WTC11 (cell line): ENCODE measurements around the gene CACNA2D4. TPM values are rescaled to one million over a fixed set of nuclear protein-coding genes. Genes with fewer than 3 reads are reported as not detected.

ENCODE experiments used
- ATAC-seq: fragments of 200-7000 bp; cut with Tn5 transposase; 2 replicates; pipeline ENCODE4 v1.10.0; 2021; ENCODE audit warnings: mild to moderate bottlenecking, moderate library complexity
- CTCF ChIA-PET: fragments of 300-600 bp; sonication (Branson Sonifier 250); formaldehyde crosslinking; loops from one replicate; lab custom pipeline; 2021; ENCODE audit warnings: antibody characterized with exemption; lab: Charles Lee
- POLR2A ChIA-PET: fragments of 350-600 bp; sonication (Branson Sonifier 250); formaldehyde crosslinking; loops from one replicate; lab custom pipeline; 2021; ENCODE audit warnings: antibody characterized with exemption; lab: Charles Lee
- DNase-seq: peaks from one replicate; pipeline ENCODE4 v3.0.0; 2021; ENCODE audit warnings: low spot score
- H3K27ac Mint-ChIP-seq: 2 replicates; pipeline ENCODE4 v1.8.0; 2021; ENCODE audit warnings: mixed read lengths
- H3K27me3 Mint-ChIP-seq: 2 replicates; pipeline ENCODE4 v1.8.0; 2021; ENCODE audit warnings: low read depth, mild to moderate bottlenecking, moderate library complexity, mixed read lengths
- H3K36me3 Mint-ChIP-seq: 2 replicates; pipeline ENCODE4 v1.8.0; 2021; ENCODE audit warnings: mixed read lengths
- H3K4me1 Mint-ChIP-seq: 2 replicates; pipeline ENCODE4 v1.8.0; 2022; ENCODE audit warnings: mixed read lengths
- H3K4me3 Mint-ChIP-seq: 2 replicates; pipeline ENCODE4 v1.8.0; 2021; ENCODE audit warnings: mild to moderate bottlenecking, moderate library complexity, mixed read lengths
- H3K9me3 Mint-ChIP-seq: 2 replicates; pipeline ENCODE4 v1.8.0; 2021; ENCODE audit warnings: mixed read lengths
- ELF4 ChIP-seq: sonication (generic); formaldehyde crosslinking; IDR thresholded peaks from 2 replicates; pipeline ENCODE4 v1.8.1; 2022; ENCODE audit warnings: low read depth, mild to moderate bottlenecking, moderate library complexity, missing genetic modification reagents
- EMX1 ChIP-seq: fragments of 250-450 bp; sonication (Bioruptor Pico); IDR thresholded peaks from 2 replicates; pipeline ENCODE4 v1.8.0; 2021; ENCODE audit warnings: mild to moderate bottlenecking
- FOXJ3 ChIP-seq: sonication (generic); formaldehyde crosslinking; IDR thresholded peaks from 2 replicates; pipeline ENCODE4 v1.9.0; 2021; ENCODE audit warnings: missing genetic modification reagents, mild to moderate bottlenecking, borderline replicate concordance
- FOXP1 ChIP-seq: sonication (generic); formaldehyde crosslinking; IDR thresholded peaks from 2 replicates; pipeline ENCODE4 v1.8.0; 2022; ENCODE audit warnings: missing genetic modification reagents, mild to moderate bottlenecking, moderate library complexity, borderline replicate concordance
- GRHL2 ChIP-seq: fragments of 250-450 bp; sonication (Bioruptor Pico); IDR thresholded peaks from 2 replicates; pipeline ENCODE4 v1.8.0; 2022; ENCODE audit warnings: mild to moderate bottlenecking, moderate library complexity; ENCODE audit not compliant: insufficient replicate concordance, severe bottlenecking
- IRF2 ChIP-seq: sonication (generic); formaldehyde crosslinking; IDR thresholded peaks from 2 replicates; pipeline ENCODE4 v1.8.0; 2022; ENCODE audit warnings: low read depth, missing genetic modification reagents, borderline replicate concordance
- MXD4 ChIP-seq: fragments of 250-450 bp; sonication (Bioruptor Pico); IDR thresholded peaks from 2 replicates; pipeline ENCODE4 v1.8.0; 2021; ENCODE audit warnings: mild to moderate bottlenecking, moderate library complexity, borderline replicate concordance
- NFE2L1 ChIP-seq: sonication (generic); formaldehyde crosslinking; IDR thresholded peaks from 2 replicates; pipeline ENCODE4 v1.8.1; 2023; ENCODE audit warnings: missing genetic modification reagents
- NR3C1 ChIP-seq: sonication (generic); formaldehyde crosslinking; conservative IDR thresholded peaks from 2 replicates; pipeline ENCODE4 v1.8.1; 2023; ENCODE audit warnings: low read depth, mild to moderate bottlenecking, missing genetic modification reagents
- OVOL2 ChIP-seq: fragments of 250-450 bp; sonication (Bioruptor Pico); IDR thresholded peaks from 2 replicates; pipeline ENCODE4 v1.9.0; 2021; ENCODE audit warnings: mild to moderate bottlenecking, borderline replicate concordance
- PRDM15 ChIP-seq: sonication (generic); formaldehyde crosslinking; IDR thresholded peaks from 2 replicates; pipeline ENCODE4 v1.8.0; 2022; ENCODE audit warnings: missing genetic modification reagents
- PRRX2 ChIP-seq: fragments of 250-450 bp; sonication (Bioruptor Pico); IDR thresholded peaks from 2 replicates; pipeline ENCODE4 v1.8.0; 2021; ENCODE audit warnings: mild to moderate bottlenecking
- STAT6 ChIP-seq: sonication (generic); formaldehyde crosslinking; conservative IDR thresholded peaks from 2 replicates; pipeline ENCODE4 v1.8.1; 2023; ENCODE audit warnings: mild to moderate bottlenecking, low read depth, missing genetic modification reagents, moderate library complexity
- ZNF138 ChIP-seq: sonication (generic); formaldehyde crosslinking; conservative IDR thresholded peaks from 2 replicates; pipeline ENCODE4 v1.8.1; 2022; ENCODE audit warnings: mild to moderate bottlenecking, moderate library complexity, missing genetic modification reagents
- total RNA-seq: library from RNA; stranded (reverse); gene quantifications from 3 replicates; pipeline ENCODE4 v1.2.3, GENCODE V29; 2021
- TF ChIP-seq, protein P1 (sequence below): sonication (generic); formaldehyde crosslinking; IDR thresholded peaks from 2 replicates; pipeline ENCODE4 v1.8.1; 2023; ENCODE audit warnings: mild to moderate bottlenecking, missing genetic modification reagents
- TF ChIP-seq, protein P2 (sequence below): fragments of 250-450 bp; sonication (Bioruptor Pico); conservative IDR thresholded peaks from 2 replicates; pipeline ENCODE4 v1.9.0; 2021; ENCODE audit warnings: mild to moderate bottlenecking

Gene CACNA2D4
- total RNA-seq, 1 experiment from 2014 or later = 0.04 TPM

GRCh38 chr12:1858456-1858855, 60.0 kb downstream of the CACNA2D4 start:
- H3K9me3 Mint-ChIP-seq = peaks cover 35% of the 10 kb centered on the region
- CTCF ChIA-PET = interaction anchor here (0.8 kb wide), 1 partner anchor 82 kb away, joined by 3 read pairs; no protein-coding TSS in a partner anchor
- TF ChIP-seq IRF2 (CRISPR knock-in tag) = no peak
- no peak for TF ChIP-seq EMX1 (CRISPR knock-in tag)
- no peak for TF ChIP-seq OVOL2 (CRISPR knock-in tag)
- no peak for TF ChIP-seq MXD4 (CRISPR knock-in tag)
- no peak for TF ChIP-seq FOXJ3 (CRISPR knock-in tag)
- TF ChIP-seq GRHL2 (CRISPR knock-in tag) = no peak
- TF ChIP-seq, protein P1, sequence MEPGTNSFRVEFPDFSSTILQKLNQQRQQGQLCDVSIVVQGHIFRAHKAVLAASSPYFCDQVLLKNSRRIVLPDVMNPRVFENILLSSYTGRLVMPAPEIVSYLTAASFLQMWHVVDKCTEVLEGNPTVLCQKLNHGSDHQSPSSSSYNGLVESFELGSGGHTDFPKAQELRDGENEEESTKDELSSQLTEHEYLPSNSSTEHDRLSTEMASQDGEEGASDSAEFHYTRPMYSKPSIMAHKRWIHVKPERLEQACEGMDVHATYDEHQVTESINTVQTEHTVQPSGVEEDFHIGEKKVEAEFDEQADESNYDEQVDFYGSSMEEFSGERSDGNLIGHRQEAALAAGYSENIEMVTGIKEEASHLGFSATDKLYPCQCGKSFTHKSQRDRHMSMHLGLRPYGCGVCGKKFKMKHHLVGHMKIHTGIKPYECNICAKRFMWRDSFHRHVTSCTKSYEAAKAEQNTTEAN (CRISPR knock-in tag) = no peak
- TF ChIP-seq, protein P2, sequence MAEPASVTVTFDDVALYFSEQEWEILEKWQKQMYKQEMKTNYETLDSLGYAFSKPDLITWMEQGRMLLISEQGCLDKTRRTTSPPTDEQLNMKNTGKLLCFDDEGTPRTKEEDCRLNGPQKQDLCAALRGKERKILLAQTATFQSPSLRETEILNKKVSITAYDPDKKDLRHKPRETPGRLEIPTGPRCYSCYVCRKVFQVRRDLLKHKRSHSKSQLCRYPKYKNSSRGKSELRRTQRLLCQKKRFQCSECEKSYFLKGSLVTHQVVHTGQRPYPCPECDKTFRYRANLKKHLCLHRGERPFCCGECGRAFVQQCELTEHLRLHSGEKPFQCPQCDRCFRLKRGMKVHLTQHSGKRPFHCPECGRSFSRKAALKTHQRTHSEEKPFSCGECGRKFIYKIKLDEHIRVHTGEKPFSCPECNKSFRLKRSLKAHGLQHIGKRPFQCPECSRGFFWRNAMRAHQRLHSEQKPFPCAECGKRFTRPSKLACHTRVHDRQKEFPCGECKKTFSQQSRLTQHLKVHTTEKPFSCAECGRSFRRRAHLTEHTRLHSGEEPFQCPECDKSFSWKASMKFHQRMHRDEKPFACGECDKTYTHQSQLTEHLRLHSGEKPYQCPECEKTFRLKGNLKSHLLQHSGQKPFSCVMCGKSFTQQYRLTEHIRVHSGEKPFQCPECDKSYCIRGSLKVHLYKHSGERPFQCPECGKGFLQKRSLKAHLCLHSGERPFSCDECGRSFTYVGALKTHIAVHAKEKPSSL = no peak
- TF ChIP-seq STAT6 (CRISPR knock-in tag) = no peak
- no peak for TF ChIP-seq FOXP1
- no peak for TF ChIP-seq ZNF138
- no peak for TF ChIP-seq NR3C1 (CRISPR knock-in tag)
- TF ChIP-seq ELF4 (CRISPR knock-in tag) = no peak
- TF ChIP-seq, all 79 proteins: peak for 0
- no peak overlapping the region for H3K4me3 Mint-ChIP-seq
- POLR2A ChIA-PET = no interaction called here
- H3K27me3 Mint-ChIP-seq = peaks cover 5% of the 10 kb centered on the region
- ATAC-seq = no peak
- no peak for DNase-seq
- H3K4me1 Mint-ChIP-seq = no peaks in the 10 kb centered on the region
- peaks cover 17% of the 10 kb centered on the region for H3K36me3 Mint-ChIP-seq
- no peak overlapping the region for H3K27ac Mint-ChIP-seq

GRCh38 chr12:1857821-1858220, 60.6 kb downstream of the CACNA2D4 start:
- peaks cover 38% of the 10 kb centered on the region for H3K9me3 Mint-ChIP-seq
- DNase-seq (no peak), ATAC-seq (no peak)
- peaks cover 5% of the 10 kb centered on the region for H3K27me3 Mint-ChIP-seq
- POLR2A ChIA-PET = no interaction called here
- H3K36me3 Mint-ChIP-seq = peaks cover 17% of the 10 kb centered on the region
- no peak overlapping the region for H3K27ac Mint-ChIP-seq
- CTCF ChIA-PET = interaction anchor here (0.8 kb wide), 1 partner anchor 83 kb away, joined by 3 read pairs; no protein-coding TSS in a partner anchor
- no peak overlapping the region for H3K4me3 Mint-ChIP-seq
- TF ChIP-seq PRRX2 (no peak), NFE2L1 (no peak), PRDM15 (no peak)
- H3K4me1 Mint-ChIP-seq = no peaks in the 10 kb centered on the region
